ENCODE data around the gene CTXND1.

The CTXND1 gene

GRCh38 chr15:80214910-80215309 lies 37.1 kb downstream of the CTXND1 start:
- ATAC-seq (replicated peaks), result no peak
- no peak overlapping the region for H3K4me3 Mint-ChIP-seq
- no peak overlapping the region for H3K27ac Mint-ChIP-seq

GRCh38 chr15:80211976-80212375 lies 40.0 kb downstream of the CTXND1 start:
- DNase-seq (no peak), ATAC-seq (replicated peaks) (no peak)
- Mint-ChIP-seq H3K36me3 (ENCODE audit: insufficient read depth) (no peaks in the 10 kb centered on the region), H3K27me3 (peaks cover 55 to 59% of the 10 kb centered on the region in 2 donors), H3K27ac (no peak overlapping the region), H3K4me3 (no peak overlapping the region), H3K4me1 (ENCODE audit: low read depth in 2 of 2) (no peaks in the 10 kb centered on the region), H3K9me3 (peaks cover 0 to 3% of the 10 kb centered on the region in 2 donors)

More at GRCh38 chr15:80214910-80215309, 37.1 kb downstream of the CTXND1 start:
- Mint-ChIP-seq H3K27me3 (peaks cover 33 to 36% of the 10 kb centered on the region in 2 donors), H3K4me1 (ENCODE audit: low read depth in 2 of 2) (no peaks in the 10 kb centered on the region), H3K9me3 (peaks cover 0 to 3% of the 10 kb centered on the region in 2 donors), H3K36me3 (ENCODE audit: insufficient read depth) (no peaks in the 10 kb centered on the region)
- DNase-seq, result no peak

- ATAC-seq (replicated peaks), result no peak
- Mint-ChIP-seq H3K36me3 (ENCODE audit: insufficient read depth) (no peaks in the 10 kb centered on the region), H3K4me1 (ENCODE audit: low read depth in 2 of 2) (no peaks in the 10 kb centered on the region), H3K4me3 (no peak overlapping the region), H3K27ac (no peak overlapping the region), H3K27me3 (peaks cover 60 to 61% of the 10 kb centered on the region in 2 donors), H3K9me3 (peaks cover 0 to 3% of the 10 kb centered on the region in 2 donors)
- no peak for DNase-seq
Observed at GRCh38 chr15:80210611-80211573, 41.1 kb downstream of the CTXND1 start.

GRCh38 chr15:80208758-80209734 lies 43.0 kb downstream of the CTXND1 start:
- no peak for ATAC-seq (replicated peaks)
- no peak overlapping the region for H3K4me3 Mint-ChIP-seq
- peaks cover 65 to 73% of the 10 kb centered on the region in 2 donors for H3K27me3 Mint-ChIP-seq

GRCh38 chr15:80207887-80208286 lies 44.1 kb downstream of the CTXND1 start:
- ATAC-seq (replicated peaks), result no peak
- H3K27ac Mint-ChIP-seq, result no peak overlapping the region

More at GRCh38 chr15:80208758-80209734, 43.0 kb downstream of the CTXND1 start:
- Mint-ChIP-seq H3K27ac (no peak overlapping the region), H3K4me1 (ENCODE audit: low read depth in 2 of 2) (no peaks in the 10 kb centered on the region), H3K36me3 (ENCODE audit: insufficient read depth) (no peaks in the 10 kb centered on the region), H3K9me3 (peaks cover 0 to 3% of the 10 kb centered on the region in 2 donors)
- DNase-seq, result no peak

GRCh38 chr15:80204231-80204630 lies 47.8 kb downstream of the CTXND1 start:
- no peak for ATAC-seq (replicated peaks)
- Mint-ChIP-seq H3K4me3 (no peak overlapping the region), H3K27ac (no peak overlapping the region), H3K9me3 (no peaks in the 10 kb centered on the region), H3K4me1 (ENCODE audit: low read depth in 2 of 2) (no peaks in the 10 kb centered on the region), H3K27me3 (peaks cover 50 to 62% of the 10 kb centered on the region in 2 donors), H3K36me3 (ENCODE audit: insufficient read depth) (no peaks in the 10 kb centered on the region)
- no peak for DNase-seq

More at GRCh38 chr15:80207887-80208286, 44.1 kb downstream of the CTXND1 start:
- no peak for DNase-seq
- no peaks in the 10 kb centered on the region for H3K36me3 Mint-ChIP-seq (ENCODE audit: insufficient read depth)
- H3K4me1 Mint-ChIP-seq (ENCODE audit: low read depth in 2 of 2), result no peaks in the 10 kb centered on the region
- no peak overlapping the region for H3K4me3 Mint-ChIP-seq
- no peaks in the 10 kb centered on the region for H3K9me3 Mint-ChIP-seq
- H3K27me3 Mint-ChIP-seq, result peaks cover 63 to 64% of the 10 kb centered on the region in 2 donors

- H3K4me1 Mint-ChIP-seq (ENCODE audit: low read depth in 2 of 2), result no peaks in the 10 kb centered on the region
- ATAC-seq (replicated peaks), result no peak
- no peak for DNase-seq
- H3K27me3 Mint-ChIP-seq, result peaks cover 52 to 62% of the 10 kb centered on the region in 2 donors
- H3K9me3 Mint-ChIP-seq, result no peaks in the 10 kb centered on the region
- H3K27ac Mint-ChIP-seq, result no peak overlapping the region
- H3K36me3 Mint-ChIP-seq (ENCODE audit: insufficient read depth), result no peaks in the 10 kb centered on the region
- no peak overlapping the region for H3K4me3 Mint-ChIP-seq
Observed at GRCh38 chr15:80203361-80203885, 48.6 kb downstream of the CTXND1 start.

- Mint-ChIP-seq H3K4me3 (no peak overlapping the region), H3K9me3 (no peaks in the 10 kb centered on the region)
- DNase-seq, result no peak
Observed at GRCh38 chr15:80202641-80203360, 49.2 kb downstream of the CTXND1 start.

GRCh38 chr15:80202016-80202315 lies 50.0 kb downstream of the CTXND1 start:
- H3K36me3 Mint-ChIP-seq (ENCODE audit: insufficient read depth), result no peaks in the 10 kb centered on the region
- ATAC-seq (replicated peaks) (no peak), DNase-seq (no peak)
- H3K27ac Mint-ChIP-seq, result no peak overlapping the region
- H3K4me1 Mint-ChIP-seq (ENCODE audit: low read depth in 2 of 2), result no peaks in the 10 kb centered on the region
- H3K9me3 Mint-ChIP-seq, result no peaks in the 10 kb centered on the region
- peaks cover 49 to 57% of the 10 kb centered on the region in 2 donors for H3K27me3 Mint-ChIP-seq
- no peak overlapping the region for H3K4me3 Mint-ChIP-seq

More at GRCh38 chr15:80202641-80203360, 49.2 kb downstream of the CTXND1 start:
- Mint-ChIP-seq H3K4me1 (ENCODE audit: low read depth in 2 of 2) (no peaks in the 10 kb centered on the region), H3K27me3 (peaks cover 52 to 62% of the 10 kb centered on the region in 2 donors), H3K27ac (no peak overlapping the region), H3K36me3 (ENCODE audit: insufficient read depth) (no peaks in the 10 kb centered on the region)
- ATAC-seq (replicated peaks), result no peak

- H3K36me3 Mint-ChIP-seq (ENCODE audit: insufficient read depth), result no peaks in the 10 kb centered on the region
- H3K9me3 Mint-ChIP-seq, result no peaks in the 10 kb centered on the region
- H3K27me3 Mint-ChIP-seq, result peaks cover 44 to 53% of the 10 kb centered on the region in 2 donors
- ATAC-seq (replicated peaks) (no peak), DNase-seq (no peak)
- H3K4me1 Mint-ChIP-seq (ENCODE audit: low read depth in 2 of 2), result no peaks in the 10 kb centered on the region
- no peak overlapping the region for H3K27ac Mint-ChIP-seq
- no peak overlapping the region for H3K4me3 Mint-ChIP-seq
Observed at GRCh38 chr15:80201256-80202015, 50.6 kb downstream of the CTXND1 start.

- Mint-ChIP-seq H3K36me3 (ENCODE audit: insufficient read depth) (no peaks in the 10 kb centered on the region), H3K4me3 (no peak overlapping the region), H3K27me3 (peaks cover 32 to 44% of the 10 kb centered on the region in 2 donors), H3K4me1 (ENCODE audit: low read depth in 2 of 2) (no peaks in the 10 kb centered on the region), H3K9me3 (no peaks in the 10 kb centered on the region), H3K27ac (no peak overlapping the region)
- ATAC-seq (replicated peaks), result no peak
- DNase-seq, result no peak
Observed at GRCh38 chr15:80199869-80200268, 52.1 kb downstream of the CTXND1 start.

- Mint-ChIP-seq H3K9me3 (no peaks in the 10 kb centered on the region), H3K27me3 (peaks cover 30 to 44% of the 10 kb centered on the region in 2 donors), H3K4me3 (no peak overlapping the region), H3K27ac (no peak overlapping the region), H3K36me3 (ENCODE audit: insufficient read depth) (no peaks in the 10 kb centered on the region), H3K4me1 (ENCODE audit: low read depth in 2 of 2) (no peaks in the 10 kb centered on the region)
- no peak for DNase-seq
- no peak for ATAC-seq (replicated peaks)
Observed at GRCh38 chr15:80199366-80199765, 52.6 kb downstream of the CTXND1 start.
